ENCODE results near the gene PPP1R3G.
"Not testable (repeated sequence)": the region's sequence is repeated elsewhere in the genome, so short reads cannot be mapped to it uniquely, and the experiment has no call there.

Gene PPP1R3G

DNA sequence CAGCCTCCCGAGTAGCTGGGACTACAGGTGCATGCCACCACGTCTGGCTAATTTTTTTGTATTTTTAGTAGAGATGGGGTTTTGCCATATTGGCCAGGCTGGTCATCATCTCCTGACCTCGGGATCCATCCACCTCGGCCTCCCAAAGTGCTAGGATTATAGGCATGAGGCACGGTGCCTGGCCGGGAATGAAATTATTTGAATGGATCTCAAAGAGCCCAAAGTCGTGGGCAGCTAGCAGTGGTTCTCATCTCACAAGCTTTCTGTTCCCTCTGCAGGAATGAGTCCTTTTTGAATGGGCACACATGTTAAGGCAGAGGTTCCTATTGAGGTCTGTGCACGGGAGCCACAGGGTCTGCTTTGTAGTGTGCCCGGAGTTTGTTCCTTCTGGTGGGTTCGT is 34.9 kb downstream of the PPP1R3G start:
- DNase-seq (ENCODE audit: low read depth in 2 of 2) = no peak

DNA sequence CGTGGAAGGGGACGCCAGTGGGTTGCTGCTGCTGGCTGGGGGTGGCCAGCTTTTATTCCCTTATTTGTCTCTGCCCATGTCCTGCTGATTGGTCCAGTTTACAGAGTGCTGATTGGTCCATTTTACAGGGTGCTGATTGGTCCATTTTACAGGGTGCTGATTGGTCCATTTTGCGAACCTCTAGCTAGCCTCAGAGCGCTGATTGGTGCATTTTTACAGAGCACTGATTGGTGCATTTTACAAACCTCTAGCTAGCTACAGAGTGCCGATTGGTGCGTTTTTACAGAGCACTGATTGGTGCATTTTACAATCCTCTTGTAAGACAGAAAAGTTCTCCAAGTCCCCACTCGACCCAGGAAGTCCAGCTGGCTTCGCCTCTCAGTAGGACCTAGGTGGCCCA is 35.4 kb downstream of the PPP1R3G start:
- not testable (repeated sequence) for DNase-seq (ENCODE audit: low read depth in 2 of 2)

DNA sequence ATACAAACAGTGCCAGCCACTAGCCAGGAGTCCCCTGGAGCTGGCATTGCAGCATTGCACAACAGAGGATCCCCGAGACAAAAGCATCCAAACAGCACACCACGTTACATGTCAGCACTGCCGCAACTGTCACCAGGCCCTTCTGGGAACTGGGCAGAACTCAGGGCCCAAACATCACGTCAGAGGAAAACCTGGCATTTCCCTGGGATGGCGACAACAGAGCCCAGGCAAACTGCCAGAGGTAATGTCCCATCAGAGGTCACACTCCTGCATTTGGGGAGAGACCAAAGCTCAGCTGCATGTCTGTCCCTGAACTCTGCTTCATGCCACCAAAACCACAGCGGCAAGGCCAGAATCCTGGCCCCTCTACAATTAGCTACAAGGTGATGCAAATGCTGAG is 36.3 kb downstream of the PPP1R3G start:
- DNase-seq (ENCODE audit: low read depth in 2 of 2) = no peak

DNA sequence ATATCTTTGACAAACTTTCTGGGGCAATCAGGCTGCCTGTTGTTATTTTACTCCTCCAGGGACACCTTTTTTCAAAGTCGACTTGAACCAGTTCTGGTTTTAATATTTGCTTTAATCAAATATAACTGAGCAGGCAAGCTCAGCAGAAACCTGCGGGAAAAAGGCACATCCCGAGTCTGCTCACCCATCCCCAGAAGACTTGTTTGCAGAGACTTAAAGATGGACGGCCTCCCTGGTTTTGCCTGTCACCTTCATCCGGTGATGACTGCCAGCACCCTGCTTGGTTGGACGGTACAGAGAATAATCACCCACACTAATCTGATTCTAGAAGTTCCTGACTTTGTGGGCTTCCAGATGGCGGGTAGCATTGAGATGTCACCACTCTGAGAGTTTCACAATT is 36.8 kb downstream of the PPP1R3G start:
- DNase-seq (ENCODE audit: low read depth in 2 of 2) = no peak

DNA sequence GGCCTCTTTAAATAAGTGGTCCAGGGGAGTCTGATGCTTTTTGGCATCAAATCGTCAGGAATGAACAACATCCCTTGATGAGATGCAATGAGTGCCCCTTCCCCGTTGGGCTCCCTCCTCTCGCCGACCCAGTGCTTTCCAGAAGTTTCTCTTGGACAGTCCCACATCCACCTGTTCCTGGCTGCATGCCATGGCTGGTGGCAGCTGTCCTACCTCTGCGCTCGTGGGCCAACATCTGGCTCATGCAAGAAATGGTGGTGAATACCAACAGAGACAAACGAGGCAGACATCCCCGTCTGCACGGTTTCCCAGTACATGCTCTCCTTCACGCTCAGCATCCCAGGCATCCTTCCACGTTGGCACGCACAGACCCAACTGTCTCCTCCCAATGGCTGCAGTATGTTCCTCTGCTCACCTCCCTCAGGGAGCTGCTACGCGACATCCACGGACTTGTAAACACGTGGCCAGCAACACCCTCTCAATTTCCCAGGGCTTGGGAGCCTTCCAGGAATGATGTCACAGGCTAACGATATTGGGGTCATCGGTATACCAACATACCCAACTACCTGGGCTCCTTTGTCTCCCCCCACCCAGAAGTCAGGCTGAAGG is 37.5 kb downstream of the PPP1R3G start:
- DNase-seq (ENCODE audit: low read depth in 2 of 2) = no peak

DNA sequence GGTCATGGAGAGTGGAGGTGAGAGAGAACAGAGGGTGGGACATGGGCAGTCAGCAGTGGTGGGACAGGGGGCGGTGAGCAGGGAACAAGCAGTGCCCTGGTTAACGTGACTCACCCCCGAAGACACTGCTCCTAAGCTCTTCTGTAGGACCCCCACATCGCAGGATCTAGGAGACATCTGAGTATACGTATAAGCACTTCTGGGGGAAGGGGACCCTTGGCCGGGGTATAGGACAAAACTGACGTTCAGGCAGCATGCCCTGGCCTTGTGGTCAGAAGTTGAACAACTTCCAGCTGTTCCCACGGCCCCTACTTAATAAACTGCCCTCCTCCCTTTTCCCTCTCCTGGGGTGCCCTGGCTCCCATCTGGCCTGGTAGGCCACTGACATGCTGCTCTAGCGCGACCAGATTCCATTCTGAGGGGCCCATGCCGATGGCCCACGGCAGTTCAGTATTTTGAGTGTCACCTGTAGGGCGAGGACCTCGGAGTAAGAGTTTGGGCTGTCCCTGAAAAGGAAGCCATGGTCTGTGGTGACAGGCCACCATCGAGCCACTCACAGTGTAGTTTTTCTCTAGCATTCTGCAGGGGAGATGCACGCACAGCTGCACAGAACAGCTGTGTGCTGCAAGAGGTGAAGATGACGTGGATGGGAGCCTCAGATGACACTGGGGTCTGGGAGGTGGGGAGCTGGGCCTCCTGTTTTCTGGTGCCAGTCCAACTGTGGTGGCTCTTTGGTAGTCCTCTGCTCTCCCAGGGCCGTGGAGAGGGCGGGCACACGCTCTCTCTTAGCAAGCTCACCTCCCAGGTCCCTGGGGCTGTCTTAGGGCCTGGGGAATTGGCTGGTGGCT is 38.4 kb downstream of the PPP1R3G start:
- DNase-seq (ENCODE audit: low read depth in 2 of 2) = no peak

DNA sequence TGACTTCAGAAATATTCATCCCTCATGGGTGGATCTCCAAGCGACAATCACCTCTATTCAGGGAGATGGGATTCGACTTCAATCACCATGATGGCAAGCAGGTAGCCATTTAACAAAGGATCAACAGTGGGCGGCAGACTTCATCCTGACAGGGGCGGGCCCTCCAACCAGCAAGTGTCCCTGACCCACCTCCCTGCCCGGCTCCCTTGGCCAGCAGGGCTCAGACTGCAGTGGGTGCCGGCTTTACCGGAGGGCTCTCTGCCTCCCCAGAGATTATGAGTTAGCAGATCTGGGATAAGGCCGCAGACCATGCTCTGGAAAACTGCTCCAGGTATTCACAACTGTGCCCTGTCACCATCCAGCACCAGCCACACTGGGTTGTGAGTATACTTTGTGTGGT is 39.4 kb downstream of the PPP1R3G start:
- no peak for DNase-seq (ENCODE audit: low read depth in 2 of 2)

DNA sequence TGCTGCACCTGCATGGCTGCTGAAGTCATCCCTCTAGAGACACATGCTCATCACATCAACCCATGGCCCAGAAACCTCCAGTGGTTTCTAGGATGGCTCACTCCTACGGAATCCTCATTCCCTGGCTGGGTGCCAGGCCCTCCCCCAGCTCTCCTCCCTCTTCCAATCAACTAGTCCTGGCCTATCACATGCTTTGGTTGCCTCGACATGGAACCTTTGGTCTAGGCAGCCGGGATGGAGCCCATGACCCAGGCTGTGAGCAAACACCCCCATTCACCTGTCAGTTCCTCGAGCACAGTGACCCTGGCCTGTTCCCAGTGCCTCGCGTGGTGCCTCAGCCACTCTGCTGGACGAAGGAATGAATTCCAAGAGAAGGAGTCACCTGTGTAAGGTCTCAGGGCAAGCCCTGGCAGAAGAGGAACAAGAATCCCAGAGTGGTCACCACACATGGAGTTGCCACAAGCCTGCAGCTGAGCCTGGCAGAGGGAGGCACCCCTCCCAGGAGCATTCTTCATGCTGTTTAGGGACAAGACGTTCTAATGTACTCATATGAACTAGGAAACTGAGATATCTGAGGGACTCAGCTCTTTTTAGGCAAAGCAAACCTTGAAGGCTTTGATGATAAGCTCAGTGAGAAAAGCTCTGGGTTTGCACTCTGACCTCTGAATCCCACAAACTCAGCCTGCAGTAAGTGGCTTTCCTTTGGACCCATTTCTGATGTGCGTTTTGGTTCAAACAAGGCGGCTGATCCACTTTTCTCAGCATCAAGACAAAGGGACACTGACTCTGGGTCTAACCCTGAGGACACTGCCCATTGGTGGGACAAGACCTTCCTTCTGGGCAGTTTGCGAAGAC is 40.2 kb downstream of the PPP1R3G start:
- DNase-seq (ENCODE audit: low read depth in 2 of 2) = no peak

DNA sequence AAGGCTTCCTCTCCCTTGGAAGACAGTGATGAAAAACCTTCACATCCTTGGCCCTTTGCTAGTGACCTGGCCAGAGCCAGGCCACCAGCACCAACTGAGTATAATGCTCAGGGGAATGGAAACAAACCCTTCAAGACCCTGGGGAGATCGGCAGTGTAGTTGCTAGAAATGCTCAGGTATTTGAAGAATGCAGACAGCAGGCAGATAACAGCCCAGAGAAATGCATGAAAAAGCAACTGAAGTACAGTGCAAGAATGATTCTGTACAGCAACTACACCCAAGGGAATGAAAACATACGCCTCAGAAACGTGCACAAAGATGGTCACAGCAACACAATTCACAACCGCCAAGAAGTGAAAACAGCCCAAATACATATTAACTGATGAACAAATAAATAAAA is 41.1 kb downstream of the PPP1R3G start:
- no peak for DNase-seq (ENCODE audit: low read depth in 2 of 2)

DNA sequence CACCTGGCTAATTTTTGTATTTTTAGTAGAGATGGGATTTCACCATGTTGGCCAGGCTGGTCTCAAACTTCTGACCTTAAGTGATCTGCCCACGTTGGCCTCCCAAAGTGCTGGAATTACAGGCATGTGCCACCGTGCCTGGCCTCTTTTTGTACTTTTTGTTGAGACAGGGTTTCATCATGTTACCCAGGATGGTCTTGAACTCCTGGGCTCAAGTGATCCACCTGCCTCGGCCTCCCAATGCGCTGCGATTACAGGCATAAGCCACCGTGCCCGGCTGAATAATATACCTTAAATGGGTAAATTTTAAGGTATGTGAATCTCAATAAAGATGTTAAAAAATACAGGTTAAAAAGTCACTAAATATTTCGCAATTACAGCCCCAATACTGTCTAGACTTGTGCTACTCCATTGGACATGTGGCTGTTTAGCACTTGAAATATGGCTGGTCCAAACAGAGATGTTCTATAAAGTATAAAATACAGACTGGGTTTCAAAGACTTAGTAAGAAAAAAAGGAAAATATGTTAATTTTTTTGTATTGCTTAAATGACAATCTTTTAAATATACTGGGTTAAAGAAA is 42.1 kb downstream of the PPP1R3G start:
- DNase-seq (ENCODE audit: low read depth in 2 of 2) = no peak

DNA sequence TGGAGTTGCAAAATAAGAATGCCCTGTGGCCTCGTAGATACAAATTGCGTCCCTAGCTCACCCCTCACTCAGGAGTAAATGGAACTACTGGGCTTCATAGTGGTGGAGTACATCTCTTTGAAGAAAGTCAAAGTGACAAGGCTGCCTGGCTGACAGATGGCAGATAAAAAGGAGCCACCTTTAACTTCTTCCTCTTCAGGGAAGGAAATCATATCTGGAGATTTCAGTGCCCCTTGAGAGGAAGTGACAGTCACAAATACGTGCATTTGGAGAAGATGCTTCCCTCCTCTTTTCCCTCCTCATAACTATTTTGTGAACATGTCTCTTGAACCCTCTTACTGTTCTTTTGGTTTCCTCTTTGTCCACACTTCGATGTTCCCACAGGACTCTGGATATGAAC is 43.2 kb downstream of the PPP1R3G start:
- DNase-seq (ENCODE audit: low read depth in 2 of 2) = no peak

DNA sequence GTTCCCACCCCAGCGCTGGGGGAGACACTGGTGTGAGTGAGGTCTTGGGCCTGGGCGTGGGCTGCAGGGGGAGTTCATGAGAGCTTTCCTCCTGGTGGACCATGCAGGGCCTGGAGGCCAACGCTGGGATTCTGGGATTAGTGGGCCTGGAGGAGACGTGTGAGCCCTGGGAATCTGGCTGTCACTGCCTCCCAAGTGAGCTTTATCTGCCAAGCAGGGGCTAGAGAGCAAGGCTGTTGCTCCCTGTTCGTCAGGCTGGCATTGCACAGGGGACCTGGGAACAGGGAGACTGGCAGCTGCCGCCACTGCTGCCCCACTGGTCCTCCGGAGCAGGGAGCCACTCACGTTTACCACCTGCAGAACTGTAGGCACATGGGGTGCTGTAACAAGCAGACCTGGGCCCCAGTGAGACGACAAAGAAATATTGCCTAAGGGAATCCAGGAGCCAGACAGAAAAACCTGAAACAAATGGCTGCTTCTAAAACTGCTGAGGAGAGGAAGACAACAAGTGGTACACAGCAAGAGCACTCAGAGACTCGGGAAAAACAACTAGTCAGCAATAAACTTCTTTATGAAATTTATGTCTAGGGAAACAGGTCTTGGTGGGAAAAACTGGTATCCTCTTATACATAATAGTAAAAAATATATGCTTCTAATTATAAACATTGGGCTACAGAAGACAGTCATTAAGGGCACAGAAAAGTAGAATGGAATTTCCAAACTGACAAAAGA is 45.2 kb downstream of the PPP1R3G start:
- no peak for DNase-seq (ENCODE audit: low read depth in 2 of 2)

DNA sequence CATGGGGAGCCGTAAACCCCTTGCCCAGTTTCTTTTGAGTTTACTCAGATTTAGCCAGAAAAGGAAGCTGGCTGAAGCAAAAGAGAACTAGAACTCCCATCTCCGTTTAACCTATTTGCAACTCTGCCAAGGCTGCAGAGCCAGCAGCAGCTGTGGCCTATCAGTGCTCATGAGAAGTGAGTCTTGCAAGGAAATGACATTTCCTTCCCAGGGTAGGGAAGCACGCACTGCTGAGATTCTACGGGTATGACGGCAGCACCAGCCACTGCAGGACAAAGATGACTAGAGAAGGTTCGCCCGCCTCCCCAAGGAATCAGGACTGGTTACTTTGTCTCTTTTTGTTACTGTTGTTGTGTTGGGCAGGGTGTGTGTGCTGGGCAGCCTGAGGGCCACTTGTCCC is 47.6 kb downstream of the PPP1R3G start:
- DNase-seq (ENCODE audit: low read depth in 2 of 2) = no peak

DNA sequence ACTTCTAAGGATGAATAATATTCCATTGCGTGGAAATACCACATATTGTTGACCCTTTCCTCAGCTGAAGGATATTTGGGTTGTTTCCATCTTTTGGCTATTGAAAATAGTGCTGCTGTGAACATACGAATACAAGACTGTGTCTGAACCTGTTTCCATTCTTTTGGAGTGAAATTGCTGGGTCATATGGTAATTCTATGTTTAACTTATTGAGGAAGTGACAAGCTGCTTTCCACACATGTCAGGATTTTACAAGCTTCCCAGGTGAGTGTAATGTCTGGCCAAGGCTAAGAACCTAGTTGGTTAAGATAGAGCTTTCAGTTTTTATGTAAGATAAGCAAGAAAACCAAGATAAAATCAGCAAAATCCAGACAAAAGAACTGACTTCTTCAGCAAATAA is 48.8 kb downstream of the PPP1R3G start:
- no peak for DNase-seq (ENCODE audit: low read depth in 2 of 2)

DNA sequence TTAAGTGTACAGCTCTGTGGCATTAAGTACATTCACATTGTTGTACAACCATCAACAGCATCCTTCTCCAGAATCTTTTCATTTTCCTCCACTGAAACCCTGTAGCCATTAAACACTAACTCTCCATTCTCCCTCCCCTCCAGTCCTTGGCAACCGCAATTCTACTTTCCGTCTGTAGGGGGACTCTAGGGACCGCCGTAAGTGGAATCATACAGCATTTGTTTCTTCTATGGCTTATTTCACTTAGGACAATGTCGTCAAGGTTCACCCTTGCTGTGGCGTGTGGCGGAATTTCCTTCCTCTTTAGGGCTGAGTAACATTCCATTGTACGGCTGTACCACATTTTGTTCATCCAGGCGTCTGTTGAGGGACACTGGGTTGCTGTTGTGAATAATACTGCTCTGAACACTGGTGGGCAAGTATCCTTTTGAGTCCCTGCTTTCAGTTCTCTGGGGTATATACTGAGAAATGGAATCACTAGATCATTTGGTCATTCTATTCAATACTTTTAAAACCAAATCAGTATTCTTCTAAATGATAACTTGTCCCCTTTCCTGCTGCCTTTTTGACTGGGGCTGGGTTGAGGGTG is 50.7 kb downstream of the PPP1R3G start:
- DNase-seq (ENCODE audit: low read depth in 2 of 2) = peak in 1 of 2 donors; percentile 9

DNA sequence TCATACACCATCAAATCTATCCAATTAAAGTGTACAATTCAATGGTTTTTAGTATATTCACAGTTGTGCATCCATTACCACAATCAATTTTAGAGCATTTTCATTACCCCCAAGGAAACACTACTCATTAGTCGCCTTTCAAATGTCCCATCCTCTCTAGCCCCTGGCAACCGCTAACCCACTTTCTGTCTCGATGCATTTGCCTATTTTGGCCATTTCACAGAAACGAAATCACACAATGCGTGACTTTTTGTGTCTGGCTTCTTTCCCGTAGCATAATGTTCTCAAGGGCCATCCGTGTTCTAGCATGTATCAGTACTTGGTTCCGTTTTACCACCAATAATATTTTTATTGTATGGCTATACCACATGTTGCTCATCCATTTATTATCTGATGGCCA is 51.7 kb downstream of the PPP1R3G start:
- DNase-seq (ENCODE audit: low read depth in 2 of 2) = no peak

Measured in stimulated activated CD8-positive, alpha-beta memory T cell treated with anti-CD3 and anti-CD28 coated beads, Interleukin-7, amount 100 ng/mL, for 4 hours (primary cell).